Measurements from ENCODE around the gene NTPCR.

- TF ChIP-seq, protein P1, sequence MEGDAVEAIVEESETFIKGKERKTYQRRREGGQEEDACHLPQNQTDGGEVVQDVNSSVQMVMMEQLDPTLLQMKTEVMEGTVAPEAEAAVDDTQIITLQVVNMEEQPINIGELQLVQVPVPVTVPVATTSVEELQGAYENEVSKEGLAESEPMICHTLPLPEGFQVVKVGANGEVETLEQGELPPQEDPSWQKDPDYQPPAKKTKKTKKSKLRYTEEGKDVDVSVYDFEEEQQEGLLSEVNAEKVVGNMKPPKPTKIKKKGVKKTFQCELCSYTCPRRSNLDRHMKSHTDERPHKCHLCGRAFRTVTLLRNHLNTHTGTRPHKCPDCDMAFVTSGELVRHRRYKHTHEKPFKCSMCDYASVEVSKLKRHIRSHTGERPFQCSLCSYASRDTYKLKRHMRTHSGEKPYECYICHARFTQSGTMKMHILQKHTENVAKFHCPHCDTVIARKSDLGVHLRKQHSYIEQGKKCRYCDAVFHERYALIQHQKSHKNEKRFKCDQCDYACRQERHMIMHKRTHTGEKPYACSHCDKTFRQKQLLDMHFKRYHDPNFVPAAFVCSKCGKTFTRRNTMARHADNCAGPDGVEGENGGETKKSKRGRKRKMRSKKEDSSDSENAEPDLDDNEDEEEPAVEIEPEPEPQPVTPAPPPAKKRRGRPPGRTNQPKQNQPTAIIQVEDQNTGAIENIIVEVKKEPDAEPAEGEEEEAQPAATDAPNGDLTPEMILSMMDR (conservative IDR thresholded peaks at IDR 0.05): no peak
- TF ChIP-seq ZFX (IDR thresholded peaks at IDR 0.05): no peak
Observed at GRCh38 chr1:232993555-232993954, 43.1 kb downstream of the NTPCR start.

All from C4-2B (cell line).